A172 (cell line): ENCODE results near the gene AP3S1. TPM values are rescaled to one million over a fixed set of nuclear protein-coding genes. Genes with fewer than 3 reads are reported as not detected.
A peak's percentile ranks its signal among the peaks of the same experiment; 100 is the strongest.
"Not testable (repeated sequence)": the region's sequence is repeated elsewhere in the genome, so short reads cannot be mapped to it uniquely, and the experiment has no call there.

Experiments
- DNase-seq: peaks from one replicate; pipeline ENCODE4 v3.0.0-alpha.2; 2015; ENCODE audit warnings: low spot score
- total RNA-seq: library from RNA; depleted of rRNA; stranded (reverse); fragments of >200 nt; shearing (Covaris generic); gene quantifications from 2 replicates; pipeline ENCODE4 v1.2.3, GENCODE V29; 2014; rRNA removed

AP3S1 gene
- total RNA-seq: 514 and 552 TPM in 2 replicates

GRCh38 chr5:115841382-115842088, at the start of gene AP3S1, which contains the start of gene ATG12:
Gene AP3S1 (plus strand): TSS chr5:115841935. CDS start chr5:115842038, 103 bp downstream.
Gene ATG12 (minus strand): TSS chr5:115841565. CDS start chr5:115841552, 13 bp downstream.
- DNase-seq: peak; percentile 93

DNA sequence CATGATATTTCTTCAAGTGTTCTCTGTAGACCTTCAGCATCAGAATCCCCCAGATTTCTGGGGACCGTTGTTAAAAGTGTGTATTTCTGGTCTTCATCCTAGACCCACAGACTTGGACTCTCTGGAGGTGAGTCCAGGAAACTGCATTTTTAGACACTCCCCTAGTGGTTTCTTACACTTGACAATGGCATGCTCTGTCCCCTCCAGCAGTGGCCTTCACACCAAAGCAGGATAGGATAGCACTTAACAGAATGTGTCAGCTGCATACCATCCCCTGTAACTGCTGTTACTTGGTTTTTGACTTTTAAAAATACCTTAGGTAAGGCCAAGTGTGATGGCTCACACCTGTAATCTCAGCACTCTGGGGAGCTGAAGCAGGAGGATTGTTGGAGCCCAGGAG, 46.0 kb upstream of the AP3S1 start:
- no peak for DNase-seq

DNA sequence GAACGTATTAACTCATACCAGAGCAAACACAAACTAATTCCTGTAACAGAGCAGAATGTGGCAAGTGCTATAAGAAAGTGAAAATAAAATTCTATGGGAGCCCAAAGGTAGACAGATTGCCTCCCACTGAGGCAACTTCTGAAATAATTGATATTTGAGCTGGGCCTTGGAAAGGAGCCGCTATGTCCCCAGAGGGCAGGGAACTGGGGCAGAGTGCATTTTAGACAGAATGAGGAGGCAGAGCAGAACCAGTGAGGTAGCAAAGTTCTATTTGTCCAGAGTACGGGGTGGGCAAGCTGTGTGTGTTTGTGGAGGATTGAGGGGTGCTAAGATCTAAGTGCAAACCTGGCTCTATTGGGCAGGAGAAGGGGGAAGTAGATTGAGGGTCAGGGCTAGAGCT, 45.1 kb upstream of the AP3S1 start:
- DNase-seq: no peak

DNA sequence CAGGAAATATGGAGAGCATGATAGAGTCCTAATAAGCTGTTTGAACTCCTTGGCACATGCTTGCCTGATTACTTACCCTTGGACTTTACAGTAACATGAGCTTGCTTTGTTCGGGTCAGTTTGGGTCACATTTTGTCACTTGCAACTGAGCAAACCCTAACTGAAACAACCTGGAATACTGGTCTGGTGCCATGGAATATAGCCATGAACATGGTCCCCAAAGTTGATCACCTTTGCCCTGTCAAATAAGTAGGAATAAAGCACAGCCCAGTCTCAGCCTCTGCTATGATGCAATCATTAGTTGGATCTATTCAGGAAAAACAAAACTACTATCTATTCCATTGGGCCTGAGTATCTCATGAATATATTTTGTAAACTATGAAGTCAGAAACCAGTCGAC, 43.5 kb upstream of the AP3S1 start:
- no peak for DNase-seq

GRCh38 chr5:115800108-115800507, 41.6 kb upstream of the AP3S1 start:
- DNase-seq: no peak

- no peak for DNase-seq
Measured at GRCh38 chr5:115801152-115801551, 40.6 kb upstream of the AP3S1 start.

GRCh38 chr5:115801984-115802383, 39.8 kb upstream of the AP3S1 start:
- DNase-seq: no peak

GRCh38 chr5:115806986-115807653, 34.6 kb upstream of the AP3S1 start:
- no peak for DNase-seq

- DNase-seq: no peak
Measured at GRCh38 chr5:115807654-115808052, 34.1 kb upstream of the AP3S1 start.

GRCh38 chr5:115808066-115808465, 33.7 kb upstream of the AP3S1 start:
- not testable (repeated sequence) for DNase-seq

DNA sequence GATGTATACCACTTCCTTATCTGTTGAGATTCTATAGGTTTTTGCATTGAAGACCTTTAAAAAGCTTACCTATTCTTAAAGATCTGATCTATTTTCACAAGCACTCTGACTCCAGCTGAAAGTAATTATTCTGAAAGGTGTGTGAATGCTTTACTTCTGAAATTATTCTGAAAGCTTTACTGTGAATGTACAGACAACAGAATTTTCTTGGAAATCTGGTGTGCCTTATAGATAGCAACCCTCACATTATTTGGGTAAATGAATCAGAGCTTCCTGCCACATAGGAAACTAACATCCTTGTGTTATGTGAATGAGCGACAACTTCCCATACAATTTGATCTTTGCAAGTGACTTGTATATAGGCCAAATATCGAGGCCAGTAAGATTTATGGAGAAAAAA, 31.8 kb upstream of the AP3S1 start:
- no peak for DNase-seq

DNA sequence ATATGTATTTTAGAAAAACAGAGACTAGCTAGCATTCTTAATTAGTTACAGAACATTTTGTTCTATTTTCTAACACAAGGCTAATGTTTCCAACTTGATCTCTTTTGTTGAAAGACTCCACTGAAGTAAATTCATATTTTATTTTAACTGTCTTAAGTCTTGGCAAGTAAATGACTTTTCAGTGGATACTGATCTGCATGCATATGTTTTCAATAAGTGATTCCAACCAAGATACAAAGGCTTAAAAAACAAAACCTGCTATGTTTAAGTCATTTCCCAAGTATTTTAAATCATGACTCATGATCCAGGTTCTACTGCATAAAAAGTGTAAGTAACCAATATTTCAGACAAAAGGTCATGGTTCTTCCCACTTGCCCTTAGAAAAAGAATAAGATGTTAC, 31.0 kb upstream of the AP3S1 start:
- no peak for DNase-seq

- DNase-seq: no peak
Measured at GRCh38 chr5:115811406-115811805, 30.3 kb upstream of the AP3S1 start.

DNA sequence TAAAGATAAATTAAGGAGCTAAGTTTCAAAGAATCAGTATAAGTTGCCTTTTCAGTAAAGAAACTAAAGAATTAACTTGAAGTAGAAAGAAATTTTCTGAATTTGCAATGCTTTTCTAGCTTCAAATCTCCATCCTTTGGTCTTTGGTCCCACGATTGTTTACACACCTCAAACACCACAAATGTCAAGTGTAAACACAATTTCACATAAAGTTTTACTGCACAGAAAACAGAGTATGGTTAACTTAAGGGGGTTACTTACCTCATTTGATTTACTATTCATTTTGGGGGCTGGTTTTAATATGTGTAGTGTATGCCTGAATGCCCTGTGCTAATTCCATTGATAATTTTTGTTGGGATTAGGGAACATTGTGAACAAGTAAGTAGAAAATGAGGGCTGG, 29.4 kb upstream of the AP3S1 start:
- no peak for DNase-seq

- DNase-seq: no peak
Measured at GRCh38 chr5:115813719-115814118, 28.0 kb upstream of the AP3S1 start.

- no peak for DNase-seq
Measured at GRCh38 chr5:115815006-115815692, 26.6 kb upstream of the AP3S1 start.

DNA sequence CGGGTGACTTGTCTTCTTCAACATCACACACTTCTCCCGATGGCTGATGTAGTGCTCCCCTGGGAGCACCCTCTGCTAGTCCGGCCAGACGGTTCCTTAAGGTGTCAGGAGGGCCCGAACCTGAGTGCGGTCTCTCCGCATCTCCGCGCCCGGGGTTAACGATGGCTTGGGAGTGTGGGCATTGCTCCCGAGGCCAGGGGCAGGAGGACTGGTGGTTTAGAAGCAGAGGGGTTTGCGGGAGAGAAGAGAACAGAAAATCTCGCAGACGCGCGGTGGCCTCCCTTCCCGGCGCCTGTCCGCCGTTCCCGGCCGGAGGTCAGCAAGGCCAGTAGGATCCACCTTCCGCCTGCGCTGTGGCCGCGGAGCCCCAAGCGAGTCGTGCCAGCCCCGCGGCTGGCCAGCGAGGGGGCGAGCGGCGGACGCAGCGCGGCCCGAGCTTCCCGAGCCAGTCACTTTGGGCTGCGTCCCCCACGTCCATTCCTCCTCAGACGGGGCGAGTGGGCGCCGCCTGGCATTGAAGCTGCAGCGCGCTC, 26.0 kb upstream of the AP3S1 start:
- DNase-seq: no peak

DNA sequence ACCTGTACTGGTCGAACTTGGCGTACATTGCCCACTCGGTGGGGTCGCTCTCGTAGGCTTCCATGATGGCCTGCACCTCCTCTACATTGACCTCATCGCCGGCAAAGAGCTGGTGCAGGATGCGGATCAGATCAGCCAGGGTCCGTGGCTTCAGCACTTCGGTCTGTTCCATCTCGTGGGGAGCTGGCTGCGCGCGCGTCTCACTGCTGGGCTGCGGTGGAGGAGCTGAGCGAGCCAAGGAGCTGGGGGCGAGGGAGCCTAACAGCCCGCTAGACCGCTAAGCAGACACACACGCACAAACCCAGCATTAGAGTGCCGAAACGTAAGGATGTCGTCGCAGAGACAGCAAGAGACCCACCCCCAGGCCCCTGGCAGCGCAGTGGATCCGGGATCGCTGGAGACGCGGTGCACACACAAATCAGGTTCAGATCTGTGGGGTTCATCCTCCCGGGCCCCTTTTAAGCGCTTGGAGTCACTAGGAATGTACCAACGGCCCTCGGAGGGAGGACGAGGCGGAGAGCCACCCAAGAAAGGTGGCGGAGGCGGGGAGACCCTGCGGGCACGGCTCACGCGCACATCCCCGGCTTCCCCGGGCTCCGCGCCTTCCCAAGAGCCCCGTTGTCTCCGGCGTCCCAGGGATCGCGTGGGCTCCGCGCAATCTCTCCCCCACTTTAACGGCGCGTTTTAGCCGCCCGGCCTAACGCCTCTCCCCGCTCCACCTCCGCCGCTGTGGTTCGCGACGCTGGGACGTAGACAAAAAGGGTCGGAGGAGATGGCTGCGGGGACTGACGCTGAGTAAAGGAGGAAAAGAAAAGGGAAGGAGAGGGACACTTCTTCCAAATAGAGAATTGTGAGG, 25.3 kb upstream of the AP3S1 start, which contains the start of gene CDO1:
Gene CDO1 (minus strand): TSS at position 434 of the 856 bp plus-strand sequence. CDS start 262 bp downstream, at position 172.
- no peak for DNase-seq

- DNase-seq: no peak
Measured at GRCh38 chr5:115817386-115817785, 24.3 kb upstream of the AP3S1 start.

GRCh38 chr5:115818821-115819220, 22.9 kb upstream of the AP3S1 start:
- DNase-seq: no peak

DNA sequence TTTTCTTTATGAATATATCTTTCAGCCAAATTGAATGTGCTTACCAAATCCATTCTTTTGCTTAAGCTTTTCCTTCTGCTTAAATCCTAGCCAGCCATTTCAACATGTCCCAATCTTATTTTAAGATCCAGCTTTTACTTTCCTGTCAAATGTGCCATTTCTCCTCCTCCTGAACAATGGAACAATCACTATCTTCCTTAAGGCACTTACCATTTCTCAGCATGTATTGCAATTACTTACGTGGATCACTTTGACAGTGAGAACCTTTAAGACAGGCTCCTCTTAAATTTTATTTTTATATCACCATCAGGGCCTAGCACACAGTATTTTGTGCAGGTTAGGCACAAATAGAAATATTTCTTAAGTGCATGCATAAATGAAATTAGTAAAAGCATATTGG, 20.9 kb upstream of the AP3S1 start:
- DNase-seq: no peak
